Right lobe of liver (tissue), 4 donors: ENCODE measurements around the gene DDIT4.
"Not testable (repeated sequence)": the region's sequence is repeated elsewhere in the genome, so short reads cannot be mapped to it uniquely, and the experiment has no call there.

Experiments used
- CTCF ChIP-seq, 4 donors: fragments of 200-600 bp in 3 of 4; fragments of 450-650 bp in 1 of 4; IDR thresholded peaks; one replicate each; pipeline versions ENCODE4 v1.5.1 to v1.8.0; 2016 to 2022; ENCODE audit warnings: antibody characterized with exemption in 4 of 4, mild to moderate bottlenecking in 2 of 4
- POLR2A ChIP-seq: fragments of 450-650 bp; IDR thresholded peaks from one replicate; pipeline ENCODE4 v1.6.1; 2017; ENCODE audit warnings: antibody characterized with exemption, mild to moderate bottlenecking
- donor health status: DM: no; HTN: no; CAD: no.
- donor health status: DM: no; HTN: no; CAD: no.
- donor health status: DM: no; HTN: yes; CAD: no.

- not testable (repeated sequence) for TF ChIP-seq CTCF (IDR thresholded peaks at IDR 0.05); POLR2A
Observed at GRCh38 chr10:72224191-72224590, 49.5 kb upstream of the DDIT4 start.
